Ectodermal cell (in vitro differentiated cells): ENCODE data around the gene NEO1.

ENCODE experiments used
- H3K27ac ChIP-seq: 2 replicates; pipeline ENCODE4 v1.7.0; 2013; ENCODE audit warnings: mild to moderate bottlenecking, low read depth, low read length; ENCODE audit not compliant: insufficient read depth, poor library complexity, severe bottlenecking
- H3K27me3 ChIP-seq: 2 replicates; pipeline ENCODE4 v1.7.0; 2013; ENCODE audit warnings: mild to moderate bottlenecking, low read length; ENCODE audit not compliant: insufficient read depth, control insufficient read depth, poor library complexity, severe bottlenecking
- H3K36me3 ChIP-seq: one replicate; pipeline ENCODE4 v1.7.0; 2013; ENCODE audit warnings: low read length; ENCODE audit not compliant: control insufficient read depth, insufficient read depth
- H3K4me1 ChIP-seq: one replicate; pipeline ENCODE4 v1.7.0; 2013; ENCODE audit warnings: low read length; ENCODE audit not compliant: control insufficient read depth, insufficient read depth
- H3K4me3 ChIP-seq: 2 replicates; pipeline ENCODE4 v1.7.0; 2013; ENCODE audit warnings: low read depth, low read length, control low read depth; ENCODE audit not compliant: insufficient read depth
- H3K9me3 ChIP-seq: 2 replicates; pipeline ENCODE4 v1.7.0; 2013; ENCODE audit warnings: mild to moderate bottlenecking, low read length, moderate library complexity; ENCODE audit not compliant: control insufficient read depth
- whole genome bisulfite sequencing, 2 experiments: methylation state at CpG; one replicate each; pipeline ENCODE4 v1.1.7; 2013; ENCODE audit warnings: missing lambda C conversion rate in 2 of 2; 5-methylcytosine and 5-hydroxymethylcytosine counted together

Gene NEO1

GRCh38 chr15:73134196-73134595 lies 81.9 kb downstream of the NEO1 start:
- H3K9me3 ChIP-seq, result no peaks in the 10 kb centered on the region
- no peak overlapping the region for H3K27ac ChIP-seq
- 95 to 100% methylated on average over 1 of the region's 1 CpG for WGBS, 2 experiments
- H3K27me3 ChIP-seq, result no peaks in the 10 kb centered on the region
- H3K4me3 ChIP-seq, result no peak overlapping the region
- no peaks in the 10 kb centered on the region for H3K4me1 ChIP-seq
- H3K36me3 ChIP-seq, result peaks cover 6% of the 10 kb centered on the region

GRCh38 chr15:73139041-73139743 lies 86.9 kb downstream of the NEO1 start:
- 89 to 96% methylated on average over 4 to 5 of the region's 5 CpGs for WGBS, 2 experiments
- no peak overlapping the region for H3K4me3 ChIP-seq
- H3K27ac ChIP-seq, result no peak overlapping the region
- no peaks in the 10 kb centered on the region for H3K27me3 ChIP-seq
- no peaks in the 10 kb centered on the region for H3K4me1 ChIP-seq
- no peaks in the 10 kb centered on the region for H3K9me3 ChIP-seq
- H3K36me3 ChIP-seq, result no peaks in the 10 kb centered on the region

GRCh38 chr15:73139744-73140553 lies 87.7 kb downstream of the NEO1 start:
- WGBS, 2 experiments, result 83 to 97% methylated on average over 5 of the region's 5 CpGs

GRCh38 chr15:73141216-73141900 lies 89.1 kb downstream of the NEO1 start:
- Histone ChIP-seq H3K27me3 (no peaks in the 10 kb centered on the region), H3K4me1 (no peaks in the 10 kb centered on the region), H3K4me3 (no peak overlapping the region), H3K36me3 (no peaks in the 10 kb centered on the region), H3K9me3 (no peaks in the 10 kb centered on the region), H3K27ac (peak overlapping the region; percentile 33)
- 84 to 99% methylated on average over 3 of the region's 3 CpGs for WGBS, 2 experiments

More at GRCh38 chr15:73139744-73140553, 87.7 kb downstream of the NEO1 start:
- Histone ChIP-seq H3K4me1 (no peaks in the 10 kb centered on the region), H3K36me3 (no peaks in the 10 kb centered on the region), H3K27me3 (no peaks in the 10 kb centered on the region), H3K27ac (no peak overlapping the region), H3K4me3 (no peak overlapping the region), H3K9me3 (no peaks in the 10 kb centered on the region)

GRCh38 chr15:73142802-73143762 lies 90.8 kb downstream of the NEO1 start:
- H3K27ac ChIP-seq, result no peak overlapping the region
- H3K36me3 ChIP-seq, result no peaks in the 10 kb centered on the region
- H3K27me3 ChIP-seq, result no peaks in the 10 kb centered on the region
- no peaks in the 10 kb centered on the region for H3K4me1 ChIP-seq
- no peaks in the 10 kb centered on the region for H3K9me3 ChIP-seq
- WGBS, 2 experiments, result 95 to 97% methylated on average over 12 of the region's 12 CpGs
- H3K4me3 ChIP-seq, result no peak overlapping the region

- Histone ChIP-seq H3K9me3 (no peaks in the 10 kb centered on the region), H3K27ac (no peak overlapping the region), H3K36me3 (no peaks in the 10 kb centered on the region), H3K4me3 (no peak overlapping the region), H3K4me1 (no peaks in the 10 kb centered on the region), H3K27me3 (no peaks in the 10 kb centered on the region)
- WGBS, 2 experiments, result 100% methylated on average over 1 of the region's 1 CpG; no CpG with 5 or more reads in 1 of the 2 experiments
Measured at GRCh38 chr15:73143763-73144155, 91.5 kb downstream of the NEO1 start.

GRCh38 chr15:73146419-73146818 lies 94.2 kb downstream of the NEO1 start:
- no peak overlapping the region for H3K4me3 ChIP-seq
- H3K9me3 ChIP-seq, result no peaks in the 10 kb centered on the region
- peaks cover 3% of the 10 kb centered on the region for H3K36me3 ChIP-seq
- no peaks in the 10 kb centered on the region for H3K4me1 ChIP-seq
- no peak overlapping the region for H3K27ac ChIP-seq
- H3K27me3 ChIP-seq, result no peaks in the 10 kb centered on the region

- H3K27me3 ChIP-seq, result no peaks in the 10 kb centered on the region
- no peak overlapping the region for H3K27ac ChIP-seq
- peaks cover 17% of the 10 kb centered on the region for H3K36me3 ChIP-seq
- H3K9me3 ChIP-seq, result no peaks in the 10 kb centered on the region
- WGBS, 2 experiments, result 93 to 100% methylated on average over 2 of the region's 2 CpGs
- H3K4me1 ChIP-seq, result no peaks in the 10 kb centered on the region
- H3K4me3 ChIP-seq, result no peak overlapping the region
Measured at GRCh38 chr15:73150831-73151230, 98.6 kb downstream of the NEO1 start.

- H3K4me3 ChIP-seq, result no peak overlapping the region
- peaks cover 17% of the 10 kb centered on the region for H3K36me3 ChIP-seq
- H3K27ac ChIP-seq, result no peak overlapping the region
- no peaks in the 10 kb centered on the region for H3K4me1 ChIP-seq
- H3K27me3 ChIP-seq, result no peaks in the 10 kb centered on the region
- no peaks in the 10 kb centered on the region for H3K9me3 ChIP-seq
- WGBS, 2 experiments, result 83 to 91% methylated on average over 1 of the region's 1 CpG
Measured at GRCh38 chr15:73153024-73153423, 100.8 kb downstream of the NEO1 start.
